NOMO-1 (cell line): ENCODE measurements around the gene ZGLP1.
A peak's percentile ranks its signal among the peaks of the same experiment; 100 is the strongest.

ENCODE experiments used
- DNase-seq, 2 experiments: peaks; one replicate each; lab custom pipeline; 2025; ENCODE audit not compliant: unreplicated experiment in 2 of 2; lab: John Stamatoyannopoulos, UW

The ZGLP1 gene

DNA sequence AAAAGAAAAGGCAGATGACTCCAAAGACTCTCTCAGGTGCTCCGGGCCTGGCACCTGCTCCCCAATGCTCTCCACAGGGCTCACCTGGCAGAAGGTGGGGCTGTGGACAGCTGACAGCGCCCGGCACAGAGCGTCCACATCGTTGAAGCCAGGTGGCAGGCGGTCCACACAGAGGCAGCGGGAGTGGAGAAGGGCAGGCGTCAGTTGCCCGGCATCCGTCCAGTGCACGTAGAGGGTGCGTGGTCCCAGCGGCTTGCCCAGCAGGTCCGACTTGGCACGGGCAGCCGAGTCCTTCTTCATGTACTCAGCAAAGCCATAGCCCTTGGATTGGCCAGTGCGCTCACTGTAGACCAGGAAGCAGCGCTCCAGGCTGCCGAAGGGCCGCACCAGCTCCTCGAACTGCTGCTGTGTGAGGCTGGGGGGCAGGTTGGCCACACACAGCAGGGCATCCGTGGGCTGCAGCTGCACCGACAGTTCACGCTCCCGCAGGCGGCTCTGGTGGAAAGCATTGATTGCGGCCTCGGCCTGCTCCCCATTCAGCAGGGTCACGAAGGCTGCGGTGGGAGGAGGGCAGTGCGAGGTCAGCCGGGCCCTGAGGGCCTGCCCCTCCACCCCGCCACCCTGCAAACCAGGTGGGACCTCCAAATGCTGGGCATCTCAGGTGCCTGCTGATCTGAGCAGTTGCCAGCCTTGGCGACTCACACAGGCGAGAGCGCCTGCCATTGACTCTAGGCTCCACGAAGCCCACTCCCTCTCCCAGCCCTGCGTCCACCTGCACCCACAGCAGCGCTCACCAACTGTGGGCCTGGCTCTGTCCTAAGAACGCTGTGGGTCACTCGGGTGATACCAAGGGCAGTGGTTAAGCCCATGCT is 19.2 kb upstream of the ZGLP1 start:
- no peak for DNase-seq

DNA sequence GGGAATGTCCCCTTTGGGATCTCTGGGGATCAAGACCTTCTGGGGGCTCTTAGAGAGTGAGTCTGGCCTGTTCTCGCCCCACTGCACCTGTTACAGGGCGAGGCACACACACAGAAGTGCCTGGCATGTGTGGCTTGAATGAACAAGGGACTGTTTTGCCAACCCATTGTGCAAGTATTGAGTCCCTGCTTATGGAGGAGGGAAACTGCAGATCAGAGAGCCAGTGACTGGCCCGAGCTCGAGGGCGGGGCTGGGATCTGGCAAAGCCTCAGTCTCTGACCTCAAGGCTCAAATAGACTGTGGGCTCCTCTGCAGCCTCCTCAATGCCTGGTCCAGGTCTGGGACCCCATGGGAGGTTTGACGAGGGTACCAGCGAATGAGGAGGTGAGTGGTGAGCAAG is 18.2 kb upstream of the ZGLP1 start:
- no peak for DNase-seq

DNA sequence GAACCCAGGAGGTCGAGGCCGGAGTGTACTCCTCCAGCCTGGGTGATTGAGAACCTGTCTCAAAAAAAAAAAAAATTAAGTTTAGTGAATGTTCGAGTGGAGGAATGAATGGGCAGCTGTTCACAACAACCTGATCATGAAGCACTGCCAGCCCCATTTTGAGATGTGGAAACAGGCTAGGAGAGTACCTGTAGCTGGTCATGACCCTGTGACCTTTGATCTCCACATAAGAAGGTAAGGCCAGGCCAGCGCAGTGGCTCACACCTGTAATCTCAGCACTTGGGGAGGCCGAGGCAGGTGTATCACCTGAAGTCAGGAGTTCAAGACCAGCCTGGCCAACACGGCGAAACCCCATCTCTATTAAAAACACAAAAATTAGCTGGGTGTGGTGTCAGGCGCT is 16.1 kb upstream of the ZGLP1 start:
- DNase-seq: no peak

DNA sequence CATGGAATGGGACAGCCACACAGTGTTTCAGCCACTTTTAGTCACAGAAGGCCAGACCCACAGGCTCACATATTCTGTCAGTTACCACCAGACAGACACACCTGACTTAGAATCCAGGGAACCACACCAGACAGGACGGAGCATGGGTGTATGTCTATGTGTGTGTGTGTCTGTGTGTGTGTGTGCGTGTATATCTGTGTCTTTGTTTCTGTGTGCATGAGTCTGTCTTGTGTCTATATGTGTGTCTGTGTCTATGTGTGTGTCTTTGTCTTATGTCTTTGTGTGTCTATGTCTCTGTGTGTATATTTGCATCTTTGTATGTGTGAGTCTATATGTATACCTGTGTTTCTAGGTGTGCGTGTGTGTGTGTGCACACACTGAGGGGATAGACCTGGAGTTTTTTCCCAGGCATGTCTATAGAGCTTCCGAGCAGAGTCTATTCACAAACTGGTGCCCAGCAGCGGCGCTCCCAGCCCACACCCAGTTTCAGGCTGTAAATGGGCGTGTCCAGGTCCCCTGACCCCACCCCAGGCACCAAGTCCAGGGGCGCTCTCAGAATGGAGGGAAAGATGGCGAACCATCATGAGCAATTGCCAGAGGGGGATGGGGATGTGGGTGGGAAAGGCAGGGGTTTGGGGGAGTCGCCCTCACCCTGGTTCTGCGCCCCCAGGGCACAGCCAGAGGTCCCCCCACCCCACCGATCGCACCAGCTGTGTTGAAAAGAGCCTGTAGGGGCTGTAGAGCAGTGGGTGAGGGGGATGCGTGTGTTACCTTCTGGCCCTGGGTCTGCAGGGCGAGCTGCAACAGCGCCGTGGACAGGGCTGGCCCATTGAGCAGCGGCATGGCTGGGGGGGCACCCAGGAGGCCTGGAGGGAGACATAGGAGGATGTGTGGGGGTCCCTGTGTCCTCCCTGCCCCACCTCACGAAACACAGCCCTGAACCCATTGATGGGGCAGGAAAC is 12.5 kb upstream of the ZGLP1 start:
- no peak for DNase-seq

DNA sequence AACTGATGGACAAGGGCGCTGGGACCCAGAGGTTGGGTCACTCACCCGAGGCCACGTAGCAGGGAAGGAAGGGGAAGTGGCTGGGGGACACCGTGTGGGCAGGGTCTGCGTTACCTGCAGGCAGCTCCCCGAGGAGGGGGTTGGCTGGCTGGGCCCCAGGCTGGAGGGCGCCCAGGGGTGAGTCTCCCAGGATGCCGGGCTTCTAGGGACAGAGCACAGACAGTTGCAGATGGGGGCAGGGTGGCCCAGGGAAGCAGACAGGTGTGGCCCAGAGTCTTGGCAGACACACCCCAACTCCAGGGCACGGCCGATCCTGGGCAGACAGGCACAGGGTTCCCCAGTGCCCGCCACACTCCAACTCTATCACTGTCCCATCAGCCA is 11.8 kb upstream of the ZGLP1 start:
- no peak for DNase-seq

DNA sequence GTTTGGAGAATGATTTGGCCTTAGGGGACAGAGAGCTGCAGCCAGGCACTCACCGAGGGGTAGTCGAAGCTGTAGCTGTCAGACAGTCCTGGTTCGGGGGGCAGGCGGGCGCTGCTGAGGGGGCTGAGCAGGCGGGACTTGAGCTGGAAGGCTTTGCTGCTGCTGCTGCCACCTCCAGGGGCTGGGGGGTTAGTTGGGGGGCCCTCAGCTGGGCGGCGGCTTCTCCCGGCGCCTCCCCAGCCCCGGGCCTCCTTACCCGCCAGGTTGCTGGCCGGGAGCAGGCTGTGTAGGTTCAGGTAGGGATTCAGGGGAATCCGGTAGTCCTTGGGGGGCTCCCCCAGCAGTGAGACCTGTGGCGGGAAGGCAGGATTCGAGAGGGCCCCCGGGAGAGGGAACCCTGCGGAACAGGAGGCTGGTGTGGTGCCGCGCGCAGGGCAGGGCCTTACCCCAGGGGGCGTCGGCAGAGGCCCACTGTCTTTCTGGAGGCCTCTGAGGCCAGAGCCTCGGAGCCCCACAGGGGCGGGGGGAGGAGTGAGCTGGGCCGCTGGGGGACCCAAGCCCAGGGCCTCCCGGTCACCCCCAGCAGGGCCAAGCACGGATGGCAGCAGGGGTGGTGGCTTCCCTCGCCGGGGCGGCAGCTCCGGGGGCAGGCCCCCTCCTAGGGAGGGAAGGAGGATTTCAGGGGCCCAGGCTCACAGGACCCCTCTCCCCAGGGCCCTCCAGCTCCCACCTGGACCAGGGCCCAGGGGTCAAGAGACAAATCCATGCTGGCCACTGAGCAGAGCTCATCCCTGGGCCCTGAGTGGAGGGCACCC is 11.2 kb upstream of the ZGLP1 start:
- no peak for DNase-seq

DNA sequence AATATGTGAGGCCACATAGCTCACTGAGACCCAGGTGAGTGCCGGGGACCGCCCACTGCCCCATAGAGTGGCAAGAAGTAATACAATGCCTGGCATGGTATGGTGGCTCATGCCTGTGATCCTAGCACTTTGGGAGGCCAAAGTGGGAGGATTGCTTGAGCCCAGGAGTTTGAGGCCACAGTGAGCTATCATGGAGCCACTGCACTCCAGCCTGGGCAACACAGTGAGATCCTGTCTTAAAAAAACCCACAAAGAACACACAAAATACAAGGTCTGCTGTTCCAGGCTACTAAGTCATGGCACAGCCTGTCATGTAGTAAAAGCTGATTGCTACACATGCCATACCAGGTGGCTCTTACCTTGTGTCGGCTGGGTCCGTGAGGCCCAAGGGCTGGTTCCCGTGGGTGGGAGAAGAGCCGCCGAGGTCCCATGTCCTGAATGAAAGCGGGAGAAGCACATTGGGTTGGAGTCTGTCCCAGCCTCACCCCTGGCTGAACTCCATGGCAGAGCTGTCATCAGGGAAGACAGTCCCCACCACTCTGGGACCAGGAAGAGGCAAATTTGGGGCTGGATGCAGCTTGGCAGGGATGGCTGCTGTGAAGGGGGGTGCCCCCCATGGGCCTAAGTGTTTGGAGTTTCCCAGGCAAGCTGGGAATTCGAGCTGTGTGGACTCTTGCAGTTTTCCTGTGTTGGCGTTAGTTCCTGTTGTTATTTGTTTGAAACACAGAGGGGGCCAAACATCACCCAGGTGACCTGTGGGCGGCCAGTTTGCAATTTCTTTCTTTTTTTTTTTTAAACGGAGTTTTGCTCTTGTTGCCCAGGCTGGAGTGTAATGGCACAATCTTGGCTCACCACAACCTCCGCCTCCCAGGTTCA is 9.4 kb upstream of the ZGLP1 start:
- DNase-seq: no peak

DNA sequence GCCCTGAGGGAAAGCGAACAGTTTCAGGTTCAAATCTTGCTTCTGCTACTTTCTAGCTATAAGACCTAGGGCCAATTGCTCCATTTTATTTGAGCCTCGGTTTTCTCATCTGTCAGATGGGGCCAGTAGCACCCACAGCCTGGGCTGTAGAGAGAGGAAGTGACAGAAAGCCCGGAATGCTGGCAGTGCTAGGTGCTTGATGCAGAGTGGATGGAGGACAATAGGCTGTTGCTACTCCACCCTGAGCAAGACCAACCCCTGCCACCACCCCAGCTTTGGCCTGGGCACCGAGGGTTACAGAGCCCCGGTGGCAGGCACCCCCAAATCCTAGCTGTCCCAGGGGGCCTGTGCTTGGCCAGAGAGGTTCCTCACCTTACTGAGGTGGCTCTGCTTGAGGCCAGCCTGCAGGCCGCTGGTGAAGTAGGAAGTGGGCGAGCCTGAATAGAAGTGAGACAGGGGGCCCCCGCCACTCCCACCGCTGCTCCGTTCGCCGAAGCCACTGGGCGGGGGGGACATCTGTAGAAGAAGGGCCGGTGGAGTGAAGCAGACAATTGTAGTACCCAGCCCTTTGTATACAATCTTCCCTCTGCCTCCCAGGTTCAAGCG is 8.3 kb upstream of the ZGLP1 start:
- DNase-seq: no peak

DNA sequence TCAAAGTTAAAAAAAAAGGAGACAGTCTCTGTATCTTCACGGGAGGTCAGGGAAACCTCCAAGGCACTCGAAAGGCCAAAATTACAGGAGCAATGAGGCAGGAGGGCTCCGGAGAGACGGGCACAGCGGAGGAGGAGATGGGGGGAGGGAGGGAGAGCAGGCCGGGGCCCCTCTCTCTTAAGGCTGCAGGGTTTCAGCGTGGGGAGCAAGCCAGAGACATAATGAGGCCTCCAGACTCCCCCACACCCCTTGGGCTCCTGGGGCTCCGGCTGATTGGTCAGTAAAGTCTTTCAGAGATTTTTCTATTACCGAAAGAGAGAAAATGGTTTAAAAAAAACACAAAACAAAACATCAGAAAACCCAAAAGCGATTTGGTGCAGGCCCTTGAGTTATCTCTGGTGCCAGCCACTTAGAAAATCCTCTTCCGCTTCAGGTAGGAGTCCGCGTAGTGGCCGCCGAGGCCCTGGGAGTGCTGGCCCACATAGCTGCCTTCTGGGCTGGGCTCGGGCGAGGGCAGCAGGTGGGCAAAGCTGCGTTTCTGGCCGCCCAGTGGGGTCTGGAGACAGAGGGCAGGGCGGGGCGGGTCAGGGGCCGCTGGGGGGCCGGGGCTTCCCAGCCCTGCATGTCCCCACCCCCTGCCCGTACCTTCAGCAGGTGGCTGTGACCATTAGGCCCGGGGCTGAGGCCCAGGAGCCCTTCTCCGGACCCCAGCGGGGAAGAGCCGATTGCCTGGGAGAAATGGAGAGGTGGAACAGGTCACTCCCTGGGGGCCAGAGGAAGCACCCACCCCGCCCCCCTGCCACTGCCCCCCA is 7.6 kb upstream of the ZGLP1 start:
- DNase-seq: no peak

DNA sequence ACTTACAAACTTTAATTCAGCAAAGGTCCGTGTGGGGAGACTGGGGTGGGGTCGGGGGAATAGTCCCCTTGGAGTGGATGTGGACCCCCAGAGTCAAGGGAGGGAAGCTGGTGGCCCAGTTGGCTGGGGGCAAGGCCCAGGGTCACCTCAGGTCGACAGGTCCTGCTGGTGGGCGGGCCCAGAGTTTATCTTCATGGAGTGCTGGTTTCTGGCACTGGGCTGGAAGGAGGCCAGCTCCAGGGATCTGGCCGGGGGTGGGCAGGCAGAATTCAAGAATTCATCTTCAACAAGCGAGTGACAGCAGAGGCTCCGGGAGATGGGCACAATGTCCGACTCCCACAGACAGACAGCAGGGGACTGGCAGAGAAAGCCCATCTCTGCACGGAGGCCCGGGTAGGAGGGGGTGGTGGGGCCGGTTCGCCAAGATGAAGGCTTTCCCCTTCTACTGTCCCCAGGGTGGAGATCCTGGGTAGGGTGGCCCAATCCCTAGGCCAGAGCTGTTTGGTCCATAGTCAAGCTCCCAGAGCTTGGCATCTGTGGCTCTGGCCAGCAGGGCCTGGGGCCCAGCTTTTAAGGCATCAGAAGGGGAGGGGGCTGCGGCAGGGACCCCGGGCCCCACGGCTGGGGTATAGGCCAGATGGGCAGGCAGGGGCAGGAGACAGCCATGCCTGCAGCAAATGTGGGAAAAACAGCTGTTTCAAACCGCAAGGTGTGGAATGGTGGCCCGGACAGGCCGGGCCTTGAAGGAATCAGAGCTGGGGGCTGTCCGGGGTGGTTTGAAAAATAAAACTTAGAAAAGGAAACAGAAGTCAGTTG is 6.8 kb upstream of the ZGLP1 start:
- no peak for DNase-seq

DNA sequence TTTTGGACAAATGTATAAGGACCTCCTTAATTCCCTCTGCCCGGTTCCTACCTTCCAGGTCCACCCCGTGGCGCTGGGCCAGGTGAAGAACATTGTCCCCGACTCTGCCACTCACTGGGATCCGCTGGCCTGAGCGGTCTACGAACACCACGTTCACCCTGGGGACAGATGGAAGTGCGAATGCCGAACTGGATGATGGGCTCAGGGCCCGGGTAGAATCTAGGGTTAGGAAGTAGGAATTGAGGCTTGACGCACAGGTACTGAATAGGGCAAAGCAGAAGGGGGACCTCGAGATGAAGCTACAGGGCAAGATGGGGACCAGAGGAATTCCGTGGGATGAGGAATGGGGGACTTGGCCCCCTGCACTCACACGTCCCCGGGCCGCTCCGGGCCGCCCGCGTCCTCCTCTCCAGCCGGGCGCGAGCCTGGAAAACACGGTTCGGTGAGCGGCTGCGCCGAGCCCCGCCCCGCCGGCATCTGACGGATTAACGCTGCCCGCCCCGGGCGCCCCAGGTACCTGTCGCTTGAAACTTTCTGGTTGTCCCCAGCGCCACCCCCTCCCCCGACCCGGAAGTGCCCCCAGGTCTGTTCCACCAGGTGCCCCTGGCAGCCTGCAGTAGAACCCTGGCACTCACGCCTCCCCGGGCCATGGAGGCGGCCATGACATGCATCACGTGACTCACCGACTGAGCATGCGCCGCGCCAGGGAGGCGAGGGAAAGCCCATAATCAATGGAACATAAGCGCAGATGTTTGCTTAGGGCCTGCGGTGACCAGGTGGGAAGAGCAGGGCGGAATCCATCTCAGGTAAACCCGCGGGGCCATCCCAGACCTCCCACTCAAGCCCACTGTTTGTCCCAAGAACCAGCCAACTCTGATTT is 6.0 kb upstream of the ZGLP1 start, which contains the start of gene FDX2:
TSS of gene FDX2 (minus strand) at position 681 of the 880 bp plus-strand sequence. CDS start at position 662, 19 bp downstream.
- peak; percentile 51 to 65 for DNase-seq

DNA sequence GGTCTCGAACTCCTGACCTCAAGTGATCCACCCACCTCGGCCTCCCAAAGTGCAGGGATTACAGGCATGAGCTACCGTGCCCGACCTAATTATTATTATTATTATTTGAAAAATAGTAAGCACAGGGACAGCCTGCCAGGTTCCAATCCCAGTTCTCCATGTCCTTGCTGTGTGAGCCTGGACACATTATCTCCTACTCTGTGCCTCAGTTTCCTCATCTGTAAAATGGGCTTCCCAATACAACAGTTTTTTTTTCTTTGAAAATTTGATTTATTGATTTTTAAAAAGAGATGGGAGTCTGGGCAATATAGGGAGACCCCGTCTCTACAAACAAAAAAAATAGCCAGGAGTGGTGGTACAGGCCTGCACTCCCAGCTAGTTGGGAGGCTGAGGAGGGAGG is 3.3 kb downstream of the ZGLP1 start:
- DNase-seq: no peak

DNA sequence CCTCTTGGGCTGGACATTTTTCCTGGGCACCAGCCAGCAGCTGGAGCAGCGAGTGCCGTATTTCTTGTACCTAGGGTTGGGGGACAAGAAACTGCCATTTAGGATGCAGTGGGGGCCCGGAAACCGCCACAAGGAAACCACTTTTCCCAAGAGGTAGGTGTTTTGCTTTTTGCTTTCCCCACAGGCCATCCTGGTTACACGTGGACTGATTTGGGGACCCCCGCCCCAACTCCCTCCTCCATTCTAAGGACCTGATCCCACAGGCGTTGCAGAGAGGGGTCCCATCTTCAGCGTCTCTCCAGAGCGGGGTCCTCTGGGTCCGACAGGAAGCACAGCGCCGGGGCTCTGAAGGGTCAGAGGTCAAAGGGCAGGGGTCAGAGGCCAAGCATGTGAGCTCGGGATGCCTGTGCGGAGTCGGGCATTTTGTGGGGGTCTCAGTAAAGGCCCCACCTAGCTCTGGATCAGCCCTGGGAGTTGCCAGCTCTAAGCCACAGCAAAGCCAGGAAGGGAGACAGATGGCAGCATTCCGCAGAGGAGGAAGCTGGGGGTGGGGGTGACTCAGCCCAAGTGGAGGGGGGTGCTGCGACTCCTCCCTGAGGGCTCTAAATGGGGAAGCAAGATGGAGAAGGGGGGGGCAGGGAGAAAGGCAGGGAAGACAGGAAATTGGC is 4.3 kb downstream of the ZGLP1 start:
- peak; percentile 25 to 59 for DNase-seq

DNA sequence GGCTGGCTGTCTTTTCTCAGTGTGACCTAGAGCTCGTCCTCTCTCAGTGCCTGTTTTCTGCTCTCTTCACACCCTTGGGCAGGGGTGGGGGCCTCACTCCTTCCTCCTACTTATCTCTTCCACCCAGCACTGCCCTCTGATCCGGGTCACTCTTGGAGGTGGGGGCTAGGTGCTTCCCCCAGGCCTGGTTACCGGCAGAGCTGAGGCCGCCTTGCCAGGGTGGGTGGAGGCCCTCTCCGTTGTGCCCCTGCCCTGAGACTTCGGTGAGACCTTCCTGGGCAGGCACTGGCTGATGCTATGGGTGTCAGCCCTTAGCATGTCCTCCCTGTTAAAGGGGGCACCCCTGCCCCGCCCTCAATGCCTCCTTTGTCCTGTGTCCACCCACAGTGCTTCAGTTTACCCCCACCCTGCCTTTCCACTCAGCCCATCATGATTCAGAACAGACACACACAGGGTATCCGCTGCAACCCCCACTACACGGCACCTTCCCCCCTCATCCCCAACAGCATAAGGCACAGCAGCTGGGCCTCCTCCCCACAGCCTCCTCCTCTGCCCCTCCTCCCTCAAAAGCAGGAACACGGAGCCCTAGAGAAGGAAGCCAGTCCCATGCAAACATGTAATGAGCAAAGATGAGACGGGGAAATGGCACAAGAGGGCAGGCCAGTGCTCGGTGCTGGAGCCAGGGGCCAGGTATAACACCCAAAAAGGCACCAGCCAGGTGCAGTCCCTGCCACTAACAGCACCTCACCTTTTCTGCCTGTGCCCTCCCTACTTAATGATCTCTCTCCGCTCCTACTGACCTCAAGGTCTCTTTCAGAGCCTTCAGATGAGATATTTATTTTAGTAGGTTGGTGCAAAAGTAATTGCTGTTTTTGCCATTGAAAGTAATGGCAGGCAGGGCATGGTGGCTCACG is 9.8 kb downstream of the ZGLP1 start:
- DNase-seq: peak in 1 of 2 experiments; percentile 45
